Ascending aorta (tissue), 2 donors: ENCODE results near the gene DOLPP1. TPM values are rescaled to one million over a fixed set of nuclear protein-coding genes. Genes with fewer than 3 reads are reported as not detected.

ENCODE experiments used
- DNase-seq, 2 donors: peaks; one replicate each; pipeline ENCODE4 v3.0.0-alpha.2; 2019; ENCODE audit warnings: low spot score in 2 of 2
- H3K27ac ChIP-seq, 2 donors: fragments of 200-600 bp; sonication (generic); one replicate each; pipeline ENCODE4 v1.5.1; 2016 to 2017; ENCODE audit warnings: mild to moderate bottlenecking in 1 of 2
- H3K27me3 ChIP-seq: fragments of 200-600 bp; sonication (generic); one replicate; pipeline ENCODE4 v1.5.1; 2017
- H3K36me3 ChIP-seq, 2 donors: fragments of 200-600 bp; sonication (generic); one replicate each; pipeline ENCODE4 v1.5.1; 2016
- H3K4me1 ChIP-seq, 2 donors: fragments of 200-600 bp; sonication (generic); one replicate each; pipeline ENCODE4 v1.5.1; 2016 to 2017; ENCODE audit warnings: mild to moderate bottlenecking in 1 of 2
- H3K4me3 ChIP-seq, 2 donors: fragments of 200-600 bp; sonication (generic); one replicate each; pipeline ENCODE4 v1.5.1; 2016 to 2017; ENCODE audit warnings: mild to moderate bottlenecking in 1 of 2
- H3K9me3 ChIP-seq, 2 donors: fragments of 200-600 bp; sonication (generic); one replicate each; pipeline ENCODE4 v1.5.1; 2016
- CTCF ChIP-seq, 3 experiments: fragments of 200-600 bp in 2 of 3; fragments of 450-650 bp in 1 of 3; sonication (generic) in 2 of 3; IDR thresholded peaks; one replicate each; pipeline ENCODE4 v1.5.1; 2016 to 2019; ENCODE audit warnings: antibody characterized with exemption in 3 of 3, mild to moderate bottlenecking in 1 of 3, moderate library complexity in 1 of 3
- intact Hi-C: fragments of 100-400 bp; cut with DNase I; formaldehyde crosslinking; loops from one replicate; pipeline ENCODE4 v1.15.1; 2023
- total RNA-seq: library from RNA; depleted of rRNA; stranded (reverse); fragments of >200 nt; gene quantifications from one replicate; pipeline ENCODE4 v1.1.0, GENCODE V29; 2016

The DOLPP1 gene
- total RNA-seq, 1 donor from 2014 or later = 41.7 TPM

- H3K27me3 ChIP-seq = no peaks in the 10 kb centered on the region
- H3K4me3 ChIP-seq = no peak overlapping the region
- no peak overlapping the region for H3K27ac ChIP-seq
- H3K4me1 ChIP-seq = no peaks in the 10 kb centered on the region
- no peak for TF ChIP-seq CTCF (IDR thresholded peaks at IDR 0.05)
- no peak for DNase-seq
- peaks cover 46 to 60% of the 10 kb centered on the region in 2 donors for H3K36me3 ChIP-seq
- intact Hi-C loops = no loop called here
- no peaks in the 10 kb centered on the region for H3K9me3 ChIP-seq
These were observed 20.8 kb upstream of the DOLPP1 start for GRCh38 chr9:129059796-129060785.

- no peaks in the 10 kb centered on the region for H3K4me1 ChIP-seq
- H3K27ac ChIP-seq = no peak overlapping the region
- no peak for DNase-seq
- no peak for TF ChIP-seq CTCF (IDR thresholded peaks at IDR 0.05)
- no peaks in the 10 kb centered on the region for H3K9me3 ChIP-seq
- H3K4me3 ChIP-seq = no peak overlapping the region
- H3K27me3 ChIP-seq = no peaks in the 10 kb centered on the region
- intact Hi-C loops = no loop called here
- peaks cover 53 to 67% of the 10 kb centered on the region in 2 donors for H3K36me3 ChIP-seq
These were observed 19.9 kb upstream of the DOLPP1 start for GRCh38 chr9:129060991-129061390.

- Histone ChIP-seq H3K36me3 (peaks cover 60 to 72% of the 10 kb centered on the region in 2 donors), H3K4me3 (no peak overlapping the region), H3K27ac (no peak overlapping the region), H3K9me3 (no peaks in the 10 kb centered on the region), H3K4me1 (no peaks in the 10 kb centered on the region), H3K27me3 (no peaks in the 10 kb centered on the region)
- no peak for DNase-seq
- TF ChIP-seq CTCF (IDR thresholded peaks at IDR 0.05) = no peak
- intact Hi-C loops = no loop called here
These were observed 17.9 kb upstream of the DOLPP1 start for GRCh38 chr9:129063061-129063460.

- peaks cover 63 to 80% of the 10 kb centered on the region in 2 donors for H3K36me3 ChIP-seq
- no peak for DNase-seq
- intact Hi-C loops = no loop called here
These were observed 16.4 kb upstream of the DOLPP1 start for GRCh38 chr9:129064499-129064908.

GRCh38 chr9:129068110-129068509, 12.8 kb upstream of the DOLPP1 start:
- Histone ChIP-seq H3K27ac (no peak overlapping the region), H3K27me3 (no peaks in the 10 kb centered on the region), H3K9me3 (no peaks in the 10 kb centered on the region), H3K36me3 (peaks cover 46 to 63% of the 10 kb centered on the region in 2 donors), H3K4me3 (no peak overlapping the region), H3K4me1 (no peaks in the 10 kb centered on the region)
- TF ChIP-seq CTCF (IDR thresholded peaks at IDR 0.05) = no peak
- no peak for DNase-seq
- intact Hi-C loops = no loop called here

More at GRCh38 chr9:129064499-129064908, 16.4 kb upstream of the DOLPP1 start:
- H3K4me1 ChIP-seq = no peaks in the 10 kb centered on the region
- no peak overlapping the region for H3K4me3 ChIP-seq
- TF ChIP-seq CTCF (IDR thresholded peaks at IDR 0.05) = no peak
- no peak overlapping the region for H3K27ac ChIP-seq
- H3K27me3 ChIP-seq = no peaks in the 10 kb centered on the region
- H3K9me3 ChIP-seq = no peaks in the 10 kb centered on the region
